SK-N-SH (cell line): Measurements from ENCODE around the gene DOCK4. TPM values are rescaled to one million over a fixed set of nuclear protein-coding genes. Genes with fewer than 3 reads are reported as not detected.

ENCODE experiments used
- CTCF ChIA-PET: fragments of 300-600, 350-600 bp; formaldehyde crosslinking; extraction: SDS; loops from one replicate; lab custom pipeline; 2021; lab: Yijun Ruan, JAX
- POLR2A ChIA-PET: fragments of 350-600 bp; sonication (Branson Sonifier 250); formaldehyde crosslinking; extraction: SDS; loops from one replicate; lab custom pipeline; 2020; ENCODE audit warnings: antibody characterized with exemption, inconsistent platforms; lab: Yijun Ruan, JAX
- DNase-seq: peaks from one replicate; pipeline ENCODE4 v3.0.0; 2012
- H2AFZ ChIP-seq: fragments of 200-600 bp; sonication (generic); 2 replicates; pipeline ENCODE4 v1.8.1; 2016; ENCODE audit warnings: antibody characterized with exemption, mild to moderate bottlenecking, low read depth
- H3F3A ChIP-seq: fragments of 200-600 bp; sonication (generic); replicated peaks from 2 replicates; pipeline ENCODE3; 2016; ENCODE audit warnings: antibody characterized with exemption, mild to moderate bottlenecking; ENCODE audit not compliant: insufficient read depth
- H3K27ac ChIP-seq, 2 experiments: fragments of 200-500 bp in 1 of 2; fragments of 200-600 bp in 1 of 2; sonication (Bioruptor generic) in 1 of 2; sonication (generic), shearing (Covaris generic) in 1 of 2; 2 replicates each; pipeline versions ENCODE4 v1.5.1 to v1.6.1; 2014 to 2016; ENCODE audit warnings: low read depth in 2 of 2, inconsistent platforms in 1 of 2, low read length in 1 of 2, mild to moderate bottlenecking in 1 of 2, mixed read lengths in 1 of 2
- H3K27me3 ChIP-seq: fragments of 200-600 bp; sonication (generic), shearing (Covaris generic); 2 replicates; pipeline ENCODE4 v1.6.1; 2016; ENCODE audit warnings: mixed run types; ENCODE audit not compliant: insufficient read depth
- H3K36me3 ChIP-seq, 2 experiments: fragments of 200-500 bp in 1 of 2; fragments of 200-600 bp in 1 of 2; sonication (Bioruptor generic) in 1 of 2; sonication (generic) in 1 of 2; replicated peaks in 1 of 2; 2 replicates each; pipeline versions ENCODE3 to v1.5.1; 2014 to 2016; ENCODE audit warnings: low read length in 1 of 2, mild to moderate bottlenecking in 1 of 2; ENCODE audit not compliant: insufficient read depth in 2 of 2, control insufficient read depth in 1 of 2
- H3K4me1 ChIP-seq, 2 experiments: fragments of 200-500 bp in 1 of 2; fragments of 200-600 bp in 1 of 2; sonication (Bioruptor generic) in 1 of 2; sonication (generic), shearing (Covaris generic) in 1 of 2; 2 replicates each; pipeline versions ENCODE4 v1.5.1 to v1.6.1; 2014 to 2016; ENCODE audit warnings: low read depth in 1 of 2, low read length in 1 of 2, mixed run types in 1 of 2; ENCODE audit not compliant: insufficient read depth in 2 of 2, control insufficient read depth in 1 of 2
- H3K4me2 ChIP-seq: fragments of 200-600 bp; sonication (generic), shearing (Covaris generic); 2 replicates; pipeline ENCODE4 v1.6.1; 2017; ENCODE audit warnings: mixed run types
- H3K4me3 ChIP-seq, 2 experiments: fragments of 200-500 bp in 1 of 2; fragments of 200-600 bp in 1 of 2; sonication (Bioruptor generic) in 1 of 2; sonication (generic), shearing (Covaris generic) in 1 of 2; 2 replicates each; pipeline versions ENCODE4 v1.5.1 to v1.8.1; 2014 to 2016; ENCODE audit warnings: low read depth in 2 of 2, inconsistent platforms in 1 of 2, low read length in 1 of 2, mild to moderate bottlenecking in 1 of 2, mixed read lengths in 1 of 2, moderate library complexity in 1 of 2
- H3K79me2 ChIP-seq: fragments of 200-600 bp; sonication (generic); 2 replicates; pipeline ENCODE4 v1.8.1; 2017; ENCODE audit warnings: mild to moderate bottlenecking; ENCODE audit not compliant: insufficient read depth
- H3K9ac ChIP-seq: fragments of 200-600 bp; sonication (generic); 2 replicates; pipeline ENCODE4 v1.6.1; 2017; ENCODE audit warnings: mixed run types
- H3K9me2 ChIP-seq: fragments of 200-600 bp; sonication (generic); 2 replicates; pipeline ENCODE4 v1.6.1; 2017; ENCODE audit warnings: mixed run types
- H3K9me3 ChIP-seq: fragments of 200-600 bp; sonication (generic); 2 replicates; pipeline ENCODE4 v1.6.1; 2017; ENCODE audit warnings: mixed run types, mild to moderate bottlenecking, moderate library complexity
- H4K20me1 ChIP-seq: fragments of 200-600 bp; sonication (generic); 2 replicates; pipeline ENCODE4 v1.6.1; 2017; ENCODE audit warnings: mild to moderate bottlenecking, mixed run types; ENCODE audit not compliant: insufficient read depth
- CHD2 ChIP-seq: fragments of 150-350 bp; IDR thresholded peaks from 2 replicates; pipeline ENCODE4 v1.6.1; 2018; ENCODE audit warnings: low read length; ENCODE audit not compliant: partially characterized antibody
- ELF1 ChIP-seq: IDR thresholded peaks from 2 replicates; pipeline ENCODE4 v1.4.0; 2012
- EZH2phosphoT487 ChIP-seq: fragments of 200-600 bp; sonication (generic); IDR thresholded peaks from 2 replicates; pipeline ENCODE4 v1.6.1; 2017; ENCODE audit warnings: low read depth, mixed run types, mild to moderate bottlenecking, antibody characterized with exemption, moderate library complexity, borderline replicate concordance
- FOXJ3 ChIP-seq: sonication (generic); formaldehyde crosslinking; IDR thresholded peaks from 2 replicates; pipeline ENCODE4 v1.5.1; 2020; ENCODE audit warnings: mild to moderate bottlenecking, missing genetic modification reagents
- FOXM1 ChIP-seq: IDR thresholded peaks from 2 replicates; pipeline ENCODE4 v1.4.0; 2012; ENCODE audit warnings: low read depth, mild to moderate bottlenecking
- GABPA ChIP-seq: IDR thresholded peaks from 2 replicates; pipeline ENCODE4 v1.4.0; 2012; ENCODE audit warnings: low read depth, mild to moderate bottlenecking
- GATA2 ChIP-seq: sonication (generic); formaldehyde crosslinking; IDR thresholded peaks from 2 replicates; pipeline ENCODE4 v1.5.0; 2020; ENCODE audit warnings: mild to moderate bottlenecking, missing genetic modification reagents
- JUND ChIP-seq: IDR thresholded peaks from 2 replicates; pipeline ENCODE4 v1.4.0; 2012
- MEF2A ChIP-seq: IDR thresholded peaks from 2 replicates; pipeline ENCODE4 v1.4.0; 2012; ENCODE audit warnings: low read depth, borderline replicate concordance
- MXI1 ChIP-seq: IDR thresholded peaks from 2 replicates; pipeline ENCODE4 v1.6.1; 2012; ENCODE audit warnings: mild to moderate bottlenecking, low read depth, low read length, improper control_type of control experiment
- NFIC ChIP-seq: IDR thresholded peaks from 2 replicates; pipeline ENCODE4 v1.4.0; 2012; ENCODE audit warnings: borderline replicate concordance
- NRF1 ChIP-seq: IDR thresholded peaks from 2 replicates; pipeline ENCODE4 v1.6.1; 2012; ENCODE audit warnings: low read depth, mild to moderate bottlenecking, low read length
- RXRA ChIP-seq: IDR thresholded peaks from 2 replicates; pipeline ENCODE4 v1.4.0; 2012; ENCODE audit warnings: low read depth, mild to moderate bottlenecking, borderline replicate concordance
- SIN3A ChIP-seq: IDR thresholded peaks from 2 replicates; pipeline ENCODE4 v1.6.1; 2012; ENCODE audit warnings: low read depth, mild to moderate bottlenecking, low read length, moderate library complexity, borderline replicate concordance
- SMC3 ChIP-seq: IDR thresholded peaks from 2 replicates; pipeline ENCODE4 v1.6.1; 2012; ENCODE audit warnings: low read depth, low read length, improper control_type of control experiment
- TAF1 ChIP-seq: IDR thresholded peaks from 2 replicates; pipeline ENCODE4 v1.6.1; 2012; ENCODE audit warnings: low read depth, mild to moderate bottlenecking, low read length, moderate library complexity, borderline replicate concordance
- TCF12 ChIP-seq: IDR thresholded peaks from 2 replicates; pipeline ENCODE4 v1.4.0; 2012
- TEAD4 ChIP-seq: IDR thresholded peaks from 2 replicates; pipeline ENCODE4 v1.4.0; 2012; ENCODE audit warnings: mild to moderate bottlenecking, borderline replicate concordance; ENCODE audit not compliant: insufficient read depth
- WGBS: methylation state at CpG from one replicate; pipeline ENCODE4 v1.1.6; 2017; ENCODE audit warnings: low lambda C conversion rate; 5-methylcytosine and 5-hydroxymethylcytosine counted together
- polyA plus RNA-seq, 3 experiments: library from polyadenylated mRNA; depleted of rRNA; stranded (reverse); fragments of >200 nt; gene quantifications; 2 replicates each; pipeline ENCODE4 v1.2.3, GENCODE V29; 2012
- TF ChIP-seq, protein P1 (sequence below): IDR thresholded peaks from 2 replicates; pipeline ENCODE4 v1.6.1; 2012; ENCODE audit warnings: mild to moderate bottlenecking, low read depth, low read length, moderate library complexity
- TF ChIP-seq, protein P2 (sequence below): fragments of 200-600 bp; sonication (generic); IDR thresholded peaks from 2 replicates; pipeline ENCODE4 v1.6.1; 2017; ENCODE audit warnings: antibody characterized with exemption, mild to moderate bottlenecking, moderate library complexity
- TF ChIP-seq, protein P3 (sequence below): IDR thresholded peaks from 2 replicates; pipeline ENCODE4 v1.4.0; 2012; ENCODE audit warnings: low read depth

DOCK4 gene
- polyA plus RNA-seq, 1 of the 3 experiments (the other 2 are of a cell fraction): 8.5 TPM

- TF ChIP-seq, protein P1, sequence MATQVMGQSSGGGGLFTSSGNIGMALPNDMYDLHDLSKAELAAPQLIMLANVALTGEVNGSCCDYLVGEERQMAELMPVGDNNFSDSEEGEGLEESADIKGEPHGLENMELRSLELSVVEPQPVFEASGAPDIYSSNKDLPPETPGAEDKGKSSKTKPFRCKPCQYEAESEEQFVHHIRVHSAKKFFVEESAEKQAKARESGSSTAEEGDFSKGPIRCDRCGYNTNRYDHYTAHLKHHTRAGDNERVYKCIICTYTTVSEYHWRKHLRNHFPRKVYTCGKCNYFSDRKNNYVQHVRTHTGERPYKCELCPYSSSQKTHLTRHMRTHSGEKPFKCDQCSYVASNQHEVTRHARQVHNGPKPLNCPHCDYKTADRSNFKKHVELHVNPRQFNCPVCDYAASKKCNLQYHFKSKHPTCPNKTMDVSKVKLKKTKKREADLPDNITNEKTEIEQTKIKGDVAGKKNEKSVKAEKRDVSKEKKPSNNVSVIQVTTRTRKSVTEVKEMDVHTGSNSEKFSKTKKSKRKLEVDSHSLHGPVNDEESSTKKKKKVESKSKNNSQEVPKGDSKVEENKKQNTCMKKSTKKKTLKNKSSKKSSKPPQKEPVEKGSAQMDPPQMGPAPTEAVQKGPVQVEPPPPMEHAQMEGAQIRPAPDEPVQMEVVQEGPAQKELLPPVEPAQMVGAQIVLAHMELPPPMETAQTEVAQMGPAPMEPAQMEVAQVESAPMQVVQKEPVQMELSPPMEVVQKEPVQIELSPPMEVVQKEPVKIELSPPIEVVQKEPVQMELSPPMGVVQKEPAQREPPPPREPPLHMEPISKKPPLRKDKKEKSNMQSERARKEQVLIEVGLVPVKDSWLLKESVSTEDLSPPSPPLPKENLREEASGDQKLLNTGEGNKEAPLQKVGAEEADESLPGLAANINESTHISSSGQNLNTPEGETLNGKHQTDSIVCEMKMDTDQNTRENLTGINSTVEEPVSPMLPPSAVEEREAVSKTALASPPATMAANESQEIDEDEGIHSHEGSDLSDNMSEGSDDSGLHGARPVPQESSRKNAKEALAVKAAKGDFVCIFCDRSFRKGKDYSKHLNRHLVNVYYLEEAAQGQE: no peak
- no peak for TF ChIP-seq ELF1
- no peak for TF ChIP-seq JUND
- no peak for TF ChIP-seq TCF12
Observed at GRCh38 chr7:112233048-112233697, 27.0 kb upstream of the DOCK4 start (continued).

- no peak overlapping the region for H3K4me2 ChIP-seq
- ChIA-PET CTCF (no interaction called here), POLR2A (no interaction called here)
- no peaks in the 10 kb centered on the region for H3K9me2 ChIP-seq
- peaks cover 0 to 2% of the 10 kb centered on the region in 2 experiments; a peak in 2 of 4 replicates for H3K4me1 ChIP-seq
- no peak for DNase-seq
- WGBS: 69% methylated on average over 4 of the region's 4 CpGs
- no peaks in the 10 kb centered on the region for H3K9me3 ChIP-seq
- H4K20me1 ChIP-seq: no peaks in the 10 kb centered on the region
- H3K4me3 ChIP-seq: no peak overlapping the region
- H2AFZ ChIP-seq: no peak overlapping the region
- H3K27me3 ChIP-seq: no peaks in the 10 kb centered on the region
- no peaks in the 10 kb centered on the region for H3F3A ChIP-seq
- TF ChIP-seq CHD2: no peak
- TF ChIP-seq EZH2phosphoT487: no peak
- TF ChIP-seq MEF2A: no peak
- no peak for TF ChIP-seq SMC3
- no peak for TF ChIP-seq FOXM1
- no peak for TF ChIP-seq SIN3A
- no peak for TF ChIP-seq TAF1
- TF ChIP-seq NFIC: no peak
- no peak for TF ChIP-seq TCF12
- no peak for TF ChIP-seq FOXJ3 (CRISPR knock-in tag)
- no peak for TF ChIP-seq GATA2 (CRISPR knock-in tag)
- no peak for TF ChIP-seq NRF1
- TF ChIP-seq, protein P2, sequence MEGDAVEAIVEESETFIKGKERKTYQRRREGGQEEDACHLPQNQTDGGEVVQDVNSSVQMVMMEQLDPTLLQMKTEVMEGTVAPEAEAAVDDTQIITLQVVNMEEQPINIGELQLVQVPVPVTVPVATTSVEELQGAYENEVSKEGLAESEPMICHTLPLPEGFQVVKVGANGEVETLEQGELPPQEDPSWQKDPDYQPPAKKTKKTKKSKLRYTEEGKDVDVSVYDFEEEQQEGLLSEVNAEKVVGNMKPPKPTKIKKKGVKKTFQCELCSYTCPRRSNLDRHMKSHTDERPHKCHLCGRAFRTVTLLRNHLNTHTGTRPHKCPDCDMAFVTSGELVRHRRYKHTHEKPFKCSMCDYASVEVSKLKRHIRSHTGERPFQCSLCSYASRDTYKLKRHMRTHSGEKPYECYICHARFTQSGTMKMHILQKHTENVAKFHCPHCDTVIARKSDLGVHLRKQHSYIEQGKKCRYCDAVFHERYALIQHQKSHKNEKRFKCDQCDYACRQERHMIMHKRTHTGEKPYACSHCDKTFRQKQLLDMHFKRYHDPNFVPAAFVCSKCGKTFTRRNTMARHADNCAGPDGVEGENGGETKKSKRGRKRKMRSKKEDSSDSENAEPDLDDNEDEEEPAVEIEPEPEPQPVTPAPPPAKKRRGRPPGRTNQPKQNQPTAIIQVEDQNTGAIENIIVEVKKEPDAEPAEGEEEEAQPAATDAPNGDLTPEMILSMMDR: no peak
- no peak for TF ChIP-seq GABPA
- TF ChIP-seq RXRA: no peak
- no peak for TF ChIP-seq MXI1
- TF ChIP-seq, protein P3, sequence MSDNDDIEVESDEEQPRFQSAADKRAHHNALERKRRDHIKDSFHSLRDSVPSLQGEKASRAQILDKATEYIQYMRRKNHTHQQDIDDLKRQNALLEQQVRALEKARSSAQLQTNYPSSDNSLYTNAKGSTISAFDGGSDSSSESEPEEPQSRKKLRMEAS: no peak
- TF ChIP-seq TEAD4: no peak
- H3K27ac ChIP-seq: no peak overlapping the region
- H3K79me2 ChIP-seq: peaks cover 19% of the 10 kb centered on the region
- peaks cover 0 to 5% of the 10 kb centered on the region in 2 experiments for H3K36me3 ChIP-seq
- H3K9ac ChIP-seq: no peak overlapping the region
Observed at GRCh38 chr7:112232212-112232978, 26.2 kb upstream of the DOCK4 start.
